NCI-H2227 (cell line): ENCODE data around the gene PGAP1.
A peak's percentile ranks its signal among the peaks of the same experiment; 100 is the strongest.

ENCODE experiments used
- DNase-seq: peaks from one replicate; lab custom pipeline; 2025; ENCODE audit not compliant: unreplicated experiment; lab: John Stamatoyannopoulos, UW

The PGAP1 gene

DNA sequence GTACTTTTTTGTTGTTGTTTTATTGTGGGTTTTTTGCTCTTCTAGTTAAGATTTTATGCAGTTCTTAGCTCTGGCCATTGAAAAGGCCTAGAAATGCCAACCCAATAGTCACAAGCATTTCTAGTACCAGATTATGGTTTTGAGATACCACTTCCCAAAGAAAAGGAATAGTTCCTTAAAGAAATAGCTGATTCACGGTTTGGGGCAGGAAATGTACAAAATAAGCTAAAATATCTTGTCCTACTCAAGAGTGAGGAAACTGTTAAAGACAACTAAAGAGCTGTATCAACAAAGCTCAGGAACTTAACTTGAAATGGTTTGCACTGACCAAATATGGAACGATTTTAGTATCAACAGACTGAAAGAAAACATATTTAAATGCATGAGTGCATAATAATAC is 35.4 kb downstream of the PGAP1 start:
- DNase-seq = no peak

DNA sequence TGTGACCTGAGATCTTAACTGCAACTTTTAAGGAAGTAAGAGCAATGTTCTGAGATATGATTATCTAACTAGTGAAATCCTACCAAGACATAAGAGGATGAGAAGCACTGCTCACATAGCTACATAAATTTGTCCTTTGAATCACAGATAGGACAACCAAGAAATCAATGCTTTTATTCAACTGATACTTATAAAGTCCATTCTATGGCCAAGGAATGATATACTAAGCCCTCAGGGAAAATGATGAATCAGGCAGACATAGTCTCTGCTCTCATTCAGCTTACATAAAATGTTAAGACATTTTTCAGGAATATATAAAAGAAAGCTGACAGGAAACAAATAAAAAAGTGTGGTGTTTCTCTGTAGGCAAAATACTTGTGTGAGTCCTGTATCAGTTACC is 39.1 kb downstream of the PGAP1 start:
- DNase-seq = no peak

GRCh38 chr2:196884368-196884767 is 42.1 kb downstream of the PGAP1 start:
- no peak for DNase-seq

DNA sequence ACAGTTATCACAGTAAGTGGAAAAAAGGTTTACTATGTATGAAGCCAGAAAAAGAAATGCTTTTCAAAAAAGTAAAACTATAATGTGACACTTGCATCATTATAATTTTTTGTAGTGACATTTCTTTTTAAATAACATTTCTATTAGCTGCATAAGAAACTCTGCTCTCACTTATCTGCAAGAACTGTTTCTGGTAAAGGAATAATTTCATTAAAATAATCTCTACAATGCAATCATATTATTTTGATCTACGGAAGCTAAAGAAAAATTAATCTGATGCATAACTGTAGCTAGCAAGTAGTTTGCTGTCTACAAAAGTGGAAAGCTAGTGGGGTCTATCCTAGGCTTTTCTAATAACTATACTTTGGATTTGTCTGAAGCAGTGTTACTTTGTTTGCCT is 50.1 kb downstream of the PGAP1 start:
- no peak for DNase-seq

DNA sequence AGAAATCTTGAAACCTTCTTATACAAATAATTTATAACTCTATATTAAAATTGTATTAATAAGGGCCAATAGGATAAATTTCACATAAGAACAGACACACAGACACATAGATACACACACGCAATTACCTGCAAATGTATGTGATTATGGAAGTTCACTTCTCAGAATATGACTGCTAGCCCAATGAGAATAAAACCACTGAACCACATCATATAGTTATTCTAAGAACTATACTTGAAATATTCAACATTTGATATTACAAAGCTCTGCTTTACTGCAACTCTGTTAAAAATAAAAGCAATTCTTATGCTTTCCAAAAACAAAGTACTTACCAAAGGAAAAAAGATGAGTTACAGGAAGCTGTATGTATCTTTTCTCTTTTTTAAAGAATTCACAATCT is 51.1 kb downstream of the PGAP1 start:
- no peak for DNase-seq

DNA sequence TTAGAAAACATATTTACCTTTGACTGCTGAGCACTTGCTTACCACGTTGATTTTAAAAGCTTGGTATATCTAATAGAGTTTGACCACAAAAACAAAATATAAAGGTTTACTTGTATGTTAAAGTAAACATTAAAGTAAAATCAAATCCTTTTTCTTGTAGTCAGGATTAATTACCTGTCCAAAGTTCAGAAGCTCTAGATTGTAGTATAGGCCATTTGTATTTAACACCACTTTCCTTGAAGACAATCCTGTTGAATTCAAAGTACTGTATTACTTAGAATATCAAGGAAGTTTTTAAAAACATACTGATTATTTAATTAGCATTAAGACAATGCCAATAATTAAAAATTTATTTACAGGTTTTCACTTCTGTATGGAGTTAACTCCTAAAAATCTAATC is 53.0 kb downstream of the PGAP1 start:
- DNase-seq = no peak

DNA sequence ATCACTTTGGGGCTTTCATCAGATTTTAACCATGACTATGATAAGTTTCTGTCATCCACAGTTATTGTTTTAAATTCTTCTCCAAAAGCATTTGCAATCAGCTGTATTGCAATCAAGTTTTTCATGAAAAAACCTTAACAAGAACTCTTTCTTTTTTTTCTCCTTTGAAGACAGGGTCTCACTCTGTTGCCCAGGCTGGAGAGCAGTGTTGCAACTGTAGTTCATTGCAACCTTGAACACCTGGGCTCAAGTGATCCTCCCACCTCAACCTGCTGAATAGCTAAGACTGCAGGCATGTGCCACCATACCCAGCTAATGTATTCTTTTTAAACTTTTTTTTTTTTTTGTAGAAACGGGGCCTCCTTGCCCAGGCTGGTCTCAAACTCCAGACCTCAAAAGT is 71.9 kb downstream of the PGAP1 start:
- DNase-seq = no peak

- no peak for DNase-seq
Observed at GRCh38 chr2:196853301-196854087, 73.0 kb downstream of the PGAP1 start.

- DNase-seq = no peak
Observed at GRCh38 chr2:196851088-196851487, 75.4 kb downstream of the PGAP1 start.

- DNase-seq = peak; percentile 12
Observed at GRCh38 chr2:196849895-196850294, 76.6 kb downstream of the PGAP1 start.

GRCh38 chr2:196846295-196846694 is 80.2 kb downstream of the PGAP1 start:
- no peak for DNase-seq

DNA sequence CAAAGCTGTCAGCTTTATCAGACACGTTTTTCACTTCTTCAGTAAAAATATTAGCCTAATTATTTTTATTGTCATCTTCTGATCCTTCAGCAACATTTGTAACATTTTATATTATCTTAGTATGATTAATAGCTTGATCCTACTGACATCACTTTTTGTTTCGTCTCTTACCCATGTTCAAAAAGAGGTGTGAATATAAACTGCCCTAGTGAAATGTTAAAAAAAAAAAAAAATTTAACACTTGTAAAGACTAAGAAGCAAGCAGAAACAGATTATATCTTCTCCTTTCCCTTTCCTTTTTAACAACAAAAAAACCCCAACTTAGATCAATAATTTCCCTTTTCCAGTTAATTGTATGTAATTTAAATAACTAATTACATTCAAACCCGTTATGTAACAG is 81.1 kb downstream of the PGAP1 start:
- DNase-seq = no peak

DNA sequence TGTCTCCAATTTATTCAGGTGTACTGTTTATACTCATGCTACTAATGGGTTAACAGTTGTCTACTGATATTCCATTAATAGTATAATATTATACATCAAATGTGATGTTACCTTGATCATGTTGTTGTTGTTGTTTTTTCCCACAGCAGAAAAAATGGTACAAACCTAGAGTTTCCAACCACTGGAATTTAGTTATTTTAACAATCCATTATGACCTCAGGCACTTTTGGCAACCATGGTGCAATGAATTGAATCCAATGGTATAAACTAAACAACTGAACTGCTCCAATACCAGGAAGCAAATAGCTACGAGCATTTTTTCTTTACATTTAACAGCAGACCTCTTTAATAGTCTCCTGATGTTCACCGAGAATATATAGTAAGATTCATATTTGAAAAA is 86.3 kb downstream of the PGAP1 start:
- no peak for DNase-seq

DNA sequence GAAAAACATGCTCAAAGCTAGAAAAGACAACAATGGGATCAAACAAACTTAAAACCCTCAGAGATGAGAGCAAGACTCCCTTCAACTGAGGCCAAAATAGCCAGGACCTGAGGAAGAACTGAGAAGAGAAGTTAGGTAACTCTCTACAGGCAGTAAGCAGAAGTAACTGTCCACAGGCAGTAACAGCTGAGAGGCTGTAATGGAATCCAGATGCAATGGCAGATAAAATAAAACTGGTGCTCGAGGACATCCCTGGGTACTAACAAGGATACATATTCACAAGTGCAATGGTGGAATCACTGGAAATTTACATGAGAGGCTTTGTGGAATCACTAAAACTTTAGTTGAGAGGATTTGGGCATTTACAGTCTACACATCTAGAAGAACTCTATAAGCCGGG is 86.9 kb downstream of the PGAP1 start:
- no peak for DNase-seq

GRCh38 chr2:196836440-196836839 is 90.1 kb downstream of the PGAP1 start:
- no peak for DNase-seq

DNA sequence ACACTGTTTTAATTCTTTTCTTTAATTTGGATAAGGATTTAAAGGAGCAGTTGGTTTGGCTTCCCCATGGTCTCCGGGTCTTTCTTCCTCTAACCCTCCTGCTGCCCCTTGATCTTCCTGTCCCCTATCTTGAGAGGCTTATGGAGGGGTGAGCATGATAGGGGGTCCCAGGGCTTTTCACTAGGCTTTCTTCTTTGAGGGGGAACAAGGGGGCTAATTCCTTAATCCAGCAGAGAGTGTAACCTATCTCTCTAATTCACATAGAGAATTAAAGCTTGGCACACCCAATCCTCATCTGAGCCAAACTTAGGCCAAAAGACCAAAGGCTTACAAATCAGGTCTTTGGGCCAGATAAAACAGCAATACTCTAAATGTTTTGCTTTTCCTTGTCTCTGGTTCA is 95.8 kb downstream of the PGAP1 start:
- DNase-seq = no peak

GRCh38 chr2:196827356-196827755 is 99.2 kb downstream of the PGAP1 start:
- no peak for DNase-seq

DNA sequence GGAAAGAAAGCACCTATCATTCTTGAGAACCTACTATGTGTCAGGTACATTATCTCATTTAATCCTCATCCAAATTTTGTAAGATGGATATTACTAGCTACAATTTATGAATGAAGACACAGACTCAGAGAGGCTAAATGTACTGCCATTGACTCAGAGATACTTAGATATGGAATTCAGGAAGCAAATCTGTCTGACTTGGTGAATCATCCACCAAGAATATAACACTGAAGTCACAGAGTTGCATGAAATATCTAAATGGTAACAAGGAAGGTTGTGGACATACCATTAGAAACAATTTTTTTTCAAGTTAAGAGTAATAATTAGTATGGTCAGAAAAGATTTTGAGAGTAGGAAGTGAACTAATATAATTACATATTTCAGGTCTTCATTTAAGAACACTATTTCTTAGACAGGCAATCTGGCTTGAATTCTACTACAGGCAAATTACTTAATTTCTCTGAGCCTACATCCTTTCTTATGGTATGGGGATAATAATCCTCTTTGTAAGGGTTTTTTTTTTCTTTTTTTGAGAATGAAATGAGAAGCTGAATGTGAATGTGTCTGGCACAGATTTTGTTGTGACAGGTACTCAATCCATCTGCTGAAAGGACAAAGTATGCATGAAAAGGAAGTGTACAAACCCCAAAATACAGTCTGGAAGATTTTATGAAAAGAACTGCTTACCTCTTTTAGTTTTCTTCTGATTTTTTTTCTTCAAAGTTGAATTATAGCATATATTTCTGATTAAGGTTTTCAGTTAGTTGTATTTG is 102.6 kb downstream of the PGAP1 start:
- DNase-seq = no peak

DNA sequence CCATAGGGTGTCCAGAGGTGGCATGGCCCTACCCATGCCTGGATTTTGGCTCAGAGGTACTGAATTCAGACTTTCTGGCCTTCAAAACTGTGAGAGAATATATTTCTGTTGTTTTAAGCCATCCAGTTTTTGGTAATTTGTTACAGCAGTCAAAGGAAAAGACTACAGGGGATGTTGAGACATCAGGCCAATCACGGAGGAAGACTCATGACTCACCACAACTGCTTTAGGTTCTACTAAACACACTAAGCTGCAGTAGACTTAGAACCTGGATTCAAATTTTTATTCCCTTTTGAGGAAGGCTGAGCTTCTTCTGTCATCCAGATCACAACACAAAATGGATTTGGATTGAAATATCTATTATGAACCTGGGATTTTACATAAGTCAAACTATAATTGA is 105.3 kb downstream of the PGAP1 start:
- no peak for DNase-seq

DNA sequence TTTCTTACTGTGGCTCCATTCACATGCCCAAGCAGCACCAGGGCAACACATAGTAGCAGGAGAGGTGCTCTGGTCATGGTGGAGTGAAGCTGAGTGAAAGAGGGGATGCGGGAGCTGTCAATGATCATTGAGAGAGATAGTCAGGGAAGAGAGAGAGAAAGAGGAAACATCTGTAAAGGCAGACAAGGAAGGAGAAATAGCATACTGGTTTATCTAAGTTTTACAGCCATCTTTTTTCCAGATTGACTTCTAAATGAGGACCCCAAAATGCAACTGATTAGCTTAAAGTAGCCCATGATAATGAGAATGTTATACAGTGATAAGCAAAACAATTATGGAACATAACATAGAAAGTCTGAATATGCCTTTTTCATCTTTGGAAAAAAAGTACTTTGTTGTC is 117.2 kb downstream of the PGAP1 start, which contains the start of gene C2orf66:
TSS of gene C2orf66 (minus strand) at position 96 of the 400 bp plus-strand sequence. CDS start at position 77, 19 bp downstream.
- no peak for DNase-seq

GRCh38 chr2:196808083-196808665 is 118.3 kb downstream of the PGAP1 start:
- no peak for DNase-seq

DNA sequence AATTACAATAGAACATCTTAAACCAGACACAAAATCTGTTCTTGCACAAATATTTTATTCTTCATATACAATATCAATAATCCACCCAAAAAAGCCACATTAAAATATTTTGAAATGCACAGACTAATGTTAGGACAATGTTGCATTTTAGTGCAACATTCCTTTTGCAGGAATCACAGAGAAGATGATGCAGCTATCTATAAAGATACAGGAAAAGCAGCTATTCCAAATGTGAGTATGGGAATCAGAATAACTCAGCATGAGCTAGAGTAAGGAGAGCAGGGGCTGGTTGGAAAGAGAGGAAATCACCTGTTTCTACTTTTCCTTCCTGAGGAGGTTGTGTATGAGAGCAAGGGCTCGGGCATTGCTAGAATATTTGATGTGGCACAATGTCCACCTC is 122.1 kb downstream of the PGAP1 start:
- no peak for DNase-seq
